Neutrophil (primary cell): ENCODE data around the gene FAF1.

Experiments used
- H3K27ac ChIP-seq: fragments of 200-600 bp; sonication (generic); 2 replicates; pipeline ENCODE4 v1.5.1; 2016; ENCODE audit warnings: mild to moderate bottlenecking, moderate library complexity
- H3K27me3 ChIP-seq: fragments of 200-600 bp; sonication (generic); 2 replicates; pipeline ENCODE4 v1.6.0; 2016; ENCODE audit warnings: mild to moderate bottlenecking
- H3K36me3 ChIP-seq: fragments of 200-600 bp; sonication (generic); 2 replicates; pipeline ENCODE4 v1.5.1; 2017
- H3K4me1 ChIP-seq, 2 experiments: fragments of 200-600 bp in 1 of 2; sonication (generic) in 1 of 2; 1 replicate in 1 of 2; 2 replicates in 1 of 2; pipeline versions ENCODE4 v1.5.1 to v1.6.1; 2013 to 2016; ENCODE audit warnings: low read depth in 1 of 2, low read length in 1 of 2, mild to moderate bottlenecking in 1 of 2, moderate library complexity in 1 of 2; ENCODE audit not compliant: control insufficient read depth in 1 of 2, insufficient read depth in 1 of 2
- H3K4me3 ChIP-seq, 2 experiments: fragments of 200-600 bp in 1 of 2; sonication (generic) in 1 of 2; 1 replicate in 1 of 2; 2 replicates in 1 of 2; pipeline ENCODE4 v1.5.1; 2013 to 2016; ENCODE audit warnings: low read depth in 1 of 2, low read length in 1 of 2, mild to moderate bottlenecking in 1 of 2, moderate library complexity in 1 of 2
- H3K9me3 ChIP-seq: fragments of 200-600 bp; sonication (generic); 2 replicates; pipeline ENCODE4 v1.5.1; 2016
- CTCF ChIP-seq: fragments of 200-600 bp; sonication (generic); IDR thresholded peaks from 2 replicates; pipeline ENCODE4 v1.5.1; 2016; ENCODE audit warnings: antibody characterized with exemption

The FAF1 gene

GRCh38 chr1:50611675-50612074, 348.4 kb downstream of the FAF1 start:
- no peaks in the 10 kb centered on the region for H3K4me1 ChIP-seq
- no peak overlapping the region for H3K27ac ChIP-seq
- no peaks in the 10 kb centered on the region for H3K27me3 ChIP-seq
- no peaks in the 10 kb centered on the region for H3K36me3 ChIP-seq
- no peaks in the 10 kb centered on the region for H3K9me3 ChIP-seq
- H3K4me3 ChIP-seq, result no peak overlapping the region
- TF ChIP-seq CTCF, result no peak

- H3K4me3 ChIP-seq, result no peak overlapping the region
- H3K4me1 ChIP-seq, result no peaks in the 10 kb centered on the region
- no peak for TF ChIP-seq CTCF
- H3K9me3 ChIP-seq, result no peaks in the 10 kb centered on the region
- no peak overlapping the region for H3K27ac ChIP-seq
- H3K27me3 ChIP-seq, result no peaks in the 10 kb centered on the region
- no peaks in the 10 kb centered on the region for H3K36me3 ChIP-seq
Measured at GRCh38 chr1:50610563-50610962, 349.5 kb downstream of the FAF1 start.

- H3K4me1 ChIP-seq, result no peaks in the 10 kb centered on the region
- TF ChIP-seq CTCF, result no peak
- no peak overlapping the region for H3K27ac ChIP-seq
- no peaks in the 10 kb centered on the region for H3K27me3 ChIP-seq
- no peaks in the 10 kb centered on the region for H3K36me3 ChIP-seq
- no peak overlapping the region for H3K4me3 ChIP-seq
- no peaks in the 10 kb centered on the region for H3K9me3 ChIP-seq
Measured at GRCh38 chr1:50609508-50609907, 350.6 kb downstream of the FAF1 start.

- Histone ChIP-seq H3K27me3 (no peaks in the 10 kb centered on the region), H3K9me3 (no peaks in the 10 kb centered on the region), H3K4me1 (no peaks in the 10 kb centered on the region), H3K36me3 (no peaks in the 10 kb centered on the region), H3K4me3 (no peak overlapping the region), H3K27ac (no peak overlapping the region)
- TF ChIP-seq CTCF, result no peak
Measured at GRCh38 chr1:50605186-50605875, 354.7 kb downstream of the FAF1 start.

GRCh38 chr1:50604580-50604979, 355.5 kb downstream of the FAF1 start:
- H3K9me3 ChIP-seq, result no peaks in the 10 kb centered on the region
- H3K36me3 ChIP-seq, result no peaks in the 10 kb centered on the region
- no peaks in the 10 kb centered on the region for H3K27me3 ChIP-seq
- no peak for TF ChIP-seq CTCF
- no peak overlapping the region for H3K4me3 ChIP-seq
- H3K4me1 ChIP-seq, result no peaks in the 10 kb centered on the region
- no peak overlapping the region for H3K27ac ChIP-seq
